IMR-90 (cell line): ENCODE results near the gene ZNF831. TPM values are rescaled to one million over a fixed set of nuclear protein-coding genes. Genes with fewer than 3 reads are reported as not detected.

Experiments
- ATAC-seq: fragments of 200-7000 bp; cut with Tn5 transposase; 2 replicates; pipeline ENCODE4 v1.9.1; 2020; ENCODE audit warnings: low read depth, mild to moderate bottlenecking, moderate library complexity
- BruUV-seq: library from RNA; stranded (reverse); fragments of 400-500 nt; replicated peaks from 2 replicates; lab custom pipeline; 2021; lab: Mats Ljungman, UMichigan
- CTCF ChIA-PET: fragments of 300-600 bp; formaldehyde crosslinking; extraction: SDS; loops from one replicate; lab custom pipeline; 2021; ENCODE audit warnings: antibody characterized with exemption; lab: Yijun Ruan, JAX
- POLR2A ChIA-PET: fragments of 300-600 bp; sonication (Branson Sonifier 250); formaldehyde crosslinking; loops from one replicate; lab custom pipeline; 2022; ENCODE audit warnings: antibody characterized with exemption; ENCODE audit not compliant: unreplicated experiment; lab: Charles Lee
- DNase-seq: peaks from one replicate; pipeline ENCODE4 v3.0.0; 2013
- H2AFZ ChIP-seq: replicated peaks from 2 replicates; pipeline ENCODE3; 2013; ENCODE audit warnings: low read length, mild to moderate bottlenecking; ENCODE audit not compliant: poor library complexity
- H2AK5ac ChIP-seq: 2 replicates; pipeline ENCODE4 v1.6.1; 2013; ENCODE audit warnings: low read depth, low read length, inconsistent platforms
- H2AK9ac ChIP-seq: replicated peaks from 2 replicates; pipeline ENCODE3; 2013; ENCODE audit warnings: mild to moderate bottlenecking, low read depth, low read length, moderate library complexity; ENCODE audit not compliant: poor library complexity
- H2BK120ac ChIP-seq: 2 replicates; pipeline ENCODE4 v1.6.1; 2013; ENCODE audit warnings: low read depth, low read length, inconsistent platforms
- H2BK15ac ChIP-seq: 3 replicates; pipeline ENCODE4 v1.6.1; 2013; ENCODE audit warnings: low read depth, low read length, inconsistent platforms
- H2BK20ac ChIP-seq: 2 replicates; pipeline ENCODE4 v1.6.1; 2013; ENCODE audit warnings: low read depth, mild to moderate bottlenecking, inconsistent platforms, low read length, moderate library complexity
- H2BK5ac ChIP-seq: 2 replicates; pipeline ENCODE4 v1.6.1; 2013; ENCODE audit warnings: mild to moderate bottlenecking, low read depth, low read length, inconsistent platforms; ENCODE audit not compliant: poor library complexity, severe bottlenecking
- H3K14ac ChIP-seq: replicated peaks from 2 replicates; pipeline ENCODE4 v1.6.1; 2013; ENCODE audit warnings: low read depth, low read length, inconsistent platforms
- H3K18ac ChIP-seq: 2 replicates; pipeline ENCODE4 v1.6.1; 2013; ENCODE audit warnings: low read depth, low read length, control low read depth
- H3K23ac ChIP-seq: 2 replicates; pipeline ENCODE4 v1.6.1; 2013; ENCODE audit warnings: low read depth, low read length, inconsistent platforms
- H3K27ac ChIP-seq: 2 replicates; pipeline ENCODE4 v1.5.1; 2013; ENCODE audit warnings: mild to moderate bottlenecking, control low read depth, low read length; ENCODE audit not compliant: insufficient read depth
- H3K27me3 ChIP-seq: 2 replicates; pipeline ENCODE4 v1.6.1; 2013; ENCODE audit warnings: low read length; ENCODE audit not compliant: control insufficient read depth, insufficient read depth
- H3K36me3 ChIP-seq: 2 replicates; pipeline ENCODE4 v1.6.1; 2013; ENCODE audit warnings: low read length, mixed read lengths; ENCODE audit not compliant: control insufficient read depth, insufficient read depth
- H3K4ac ChIP-seq: 2 replicates; pipeline ENCODE4 v1.6.1; 2013; ENCODE audit warnings: low read depth, low read length, inconsistent platforms
- H3K4me1 ChIP-seq: 2 replicates; pipeline ENCODE4 v1.6.1; 2013; ENCODE audit warnings: low read length, mixed read lengths; ENCODE audit not compliant: control insufficient read depth, insufficient read depth
- H3K4me2 ChIP-seq: 2 replicates; pipeline ENCODE4 v1.6.1; 2013; ENCODE audit warnings: low read depth, mild to moderate bottlenecking, control low read depth, low read length, moderate library complexity
- H3K4me3 ChIP-seq: 2 replicates; pipeline ENCODE4 v1.5.1; 2013; ENCODE audit warnings: low read depth, mild to moderate bottlenecking, control low read depth, low read length, moderate library complexity; ENCODE audit not compliant: insufficient read depth
- H3K56ac ChIP-seq: 2 replicates; pipeline ENCODE4 v1.6.1; 2013; ENCODE audit warnings: low read length, inconsistent platforms; ENCODE audit not compliant: insufficient read depth; ENCODE audit errors: extremely low read depth
- H3K79me1 ChIP-seq, 2 experiments: 2 replicates each; pipeline ENCODE4 v1.6.1; 2013; ENCODE audit warnings: low read length in 2 of 2, inconsistent platforms in 1 of 2, low read depth in 1 of 2
- H3K9ac ChIP-seq: 2 replicates; pipeline ENCODE4 v1.6.1; 2013; ENCODE audit warnings: low read depth, low read length, control low read depth
- H3K9me1 ChIP-seq: 2 replicates; pipeline ENCODE4 v1.6.1; 2013; ENCODE audit warnings: low read length, inconsistent platforms; ENCODE audit not compliant: insufficient read depth
- H3K9me3 ChIP-seq: 2 replicates; pipeline ENCODE4 v1.6.1; 2013; ENCODE audit warnings: low read length; ENCODE audit not compliant: control insufficient read depth, insufficient read depth
- H4K20me1 ChIP-seq: 2 replicates; pipeline ENCODE4 v1.6.1; 2013; ENCODE audit warnings: low read length, inconsistent platforms; ENCODE audit not compliant: insufficient read depth
- H4K5ac ChIP-seq: 2 replicates; pipeline ENCODE4 v1.6.1; 2013; ENCODE audit warnings: mild to moderate bottlenecking, low read depth, low read length, control low read depth
- H4K8ac ChIP-seq, 2 experiments: 2 replicates each; pipeline ENCODE4 v1.6.1; 2013; ENCODE audit warnings: low read depth in 2 of 2, low read length in 2 of 2, control low read depth in 1 of 2, inconsistent platforms in 1 of 2
- H4K91ac ChIP-seq: 2 replicates; pipeline ENCODE4 v1.6.1; 2013; ENCODE audit warnings: low read depth, low read length, inconsistent platforms; ENCODE audit not compliant: insufficient read depth
- CHD1 ChIP-seq: IDR thresholded peaks from 2 replicates; pipeline ENCODE4 v1.6.1; 2012; ENCODE audit warnings: low read depth, low read length, improper control_type of control experiment
- CTCF ChIP-seq: conservative IDR thresholded peaks from 2 replicates; pipeline ENCODE4 v1.5.1; 2012; ENCODE audit warnings: mild to moderate bottlenecking, low read depth, low read length, improper control_type of control experiment
- ELK1 ChIP-seq: fragments of 150-350 bp; IDR thresholded peaks from 2 replicates; pipeline ENCODE4 v1.6.1; 2016; ENCODE audit warnings: low read depth, mild to moderate bottlenecking, low read length, moderate library complexity, borderline replicate concordance
- FOS ChIP-seq: fragments of 150-350 bp; IDR thresholded peaks from 2 replicates; pipeline ENCODE4 v1.6.1; 2016; ENCODE audit warnings: low read depth, low read length
- MXI1 ChIP-seq: IDR thresholded peaks from 2 replicates; pipeline ENCODE4 v1.6.1; 2012; ENCODE audit warnings: low read depth, mild to moderate bottlenecking, low read length, moderate library complexity, borderline replicate concordance
- RAD21 ChIP-seq: IDR thresholded peaks from 2 replicates; pipeline ENCODE4 v1.6.1; 2012; ENCODE audit warnings: low read length, improper control_type of control experiment
- RCOR1 ChIP-seq: IDR thresholded peaks from 2 replicates; pipeline ENCODE4 v1.6.1; 2012; ENCODE audit warnings: mild to moderate bottlenecking, low read length, improper control_type of control experiment; ENCODE audit not compliant: insufficient replicate concordance
- USF2 ChIP-seq: fragments of 150-350 bp; IDR thresholded peaks from 2 replicates; pipeline ENCODE4 v1.6.1; 2017; ENCODE audit warnings: mild to moderate bottlenecking, antibody characterized with exemption, low read length, low read depth
- WGBS, 2 experiments: methylation state at CpG; one replicate each; pipeline versions ENCODE4 v1.1.5 to v1.1.7; 2013; ENCODE audit warnings: missing lambda C conversion rate in 2 of 2; ENCODE audit not compliant: insufficient read length in 1 of 2; ENCODE audit errors: extremely low coverage in 2 of 2; 5-methylcytosine and 5-hydroxymethylcytosine counted together
- dilution Hi-C: fragments of 300-500 bp; cut with HindIII; formaldehyde crosslinking; loops from one replicate; pipeline ENCODE4 v1.14.3; 2018; ENCODE audit warnings: low sequenced_read_pairs; ENCODE audit not compliant: unreplicated experiment
- in situ Hi-C: fragments of 300-500 bp; cut with MboI; formaldehyde crosslinking; loops from 3 replicates; pipeline ENCODE4 v1.14.3; 2019; ENCODE audit warnings: low sequenced_read_pairs, inconsistent platforms, mixed read lengths
- intact Hi-C: fragments of 100-400 bp; cut with micrococcal nuclease; formaldehyde crosslinking; loops from 2 replicates; pipeline ENCODE4 v1.10.0; 2022
- polyA plus RNA-seq, 3 experiments: library from polyadenylated mRNA; depleted of rRNA; stranded (reverse); fragments of >200 nt; gene quantifications; 2 replicates each; pipeline ENCODE4 v1.2.3, GENCODE V29; 2012; ENCODE audit warnings: low replicate concordance in 1 of 3
- total RNA-seq: library from RNA; depleted of rRNA; stranded (reverse); fragments of >200 nt; gene quantifications from 2 replicates; pipeline ENCODE4 v1.2.3, GENCODE V29; 2012

Gene ZNF831
- total and polyA plus RNA-seq, 2 of the 4 experiments (the other 2 are of a cell fraction) = not detected

GRCh38 chr20:59170406-59171349, 7.1 kb downstream of the ZNF831 start (continued):
- no peak for TF ChIP-seq CTCF

- H3K9me1 ChIP-seq = no peaks in the 10 kb centered on the region
- no peak overlapping the region for H2AK5ac ChIP-seq
- no peak overlapping the region for H2AFZ ChIP-seq
- no peaks in the 10 kb centered on the region for H3K79me1 ChIP-seq
- no peak overlapping the region for H2BK5ac ChIP-seq
- no peaks in the 10 kb centered on the region for H3K27me3 ChIP-seq
- H3K9ac ChIP-seq = no peak overlapping the region
- no peaks in the 10 kb centered on the region for H4K20me1 ChIP-seq
- H4K91ac ChIP-seq = no peak overlapping the region
- DNase-seq (no peak), ATAC-seq (no peak)
- H2BK120ac ChIP-seq = no peak overlapping the region
- no peak overlapping the region for H3K27ac ChIP-seq
- H3K4me2 ChIP-seq = no peak overlapping the region
- no peaks in the 10 kb centered on the region for H3K36me3 ChIP-seq
- no peak overlapping the region for H3K14ac ChIP-seq
- no peak overlapping the region for H2BK20ac ChIP-seq
- H3K18ac ChIP-seq = no peak overlapping the region
- no peak overlapping the region for H3K4ac ChIP-seq
- H3K56ac ChIP-seq = no peak overlapping the region
- no peak overlapping the region for H4K5ac ChIP-seq
- WGBS, 2 experiments = 46% methylated on average over 3 of the region's 8 CpGs; no CpG with 5 or more reads in 1 of the 2 experiments
- H2BK15ac ChIP-seq = no peak overlapping the region
- ChIA-PET POLR2A (no interaction called here), CTCF (no interaction called here)
- H2AK9ac ChIP-seq = no peak overlapping the region
- H3K4me3 ChIP-seq = no peak overlapping the region
- in situ Hi-C loops = no loop called here
- intact Hi-C loops = no loop called here
- dilution Hi-C loops = no loop called here
- no peak overlapping the region for H3K23ac ChIP-seq
- BruUV-seq = no TSS peak
- H3K9me3 ChIP-seq = no peaks in the 10 kb centered on the region
- H3K4me1 ChIP-seq = no peaks in the 10 kb centered on the region
- H4K8ac ChIP-seq = no peak overlapping the region
- TF ChIP-seq FOS (no peak), CTCF (no peak), MXI1 (no peak), USF2 (no peak), RAD21 (no peak), ELK1 (no peak), RCOR1 (no peak), CHD1 (no peak)
Measured at GRCh38 chr20:59171986-59172385, 8.4 kb downstream of the ZNF831 start.
